Naive thymus-derived CD8-positive, alpha-beta T cell (primary cell): ENCODE data around the gene BARD1. TPM values are rescaled to one million over a fixed set of nuclear protein-coding genes. Genes with fewer than 3 reads are reported as not detected.
"Not testable (repeated sequence)": the region's sequence is repeated elsewhere in the genome, so short reads cannot be mapped to it uniquely, and the experiment has no call there.

Experiments used
- ATAC-seq, 2 donors: fragments of 150-1000 bp; cut with Tn5 transposase in 1 of 2; sonication (Bioruptor Pico), chemical (Tn5 transposase) in 1 of 2; 1 replicate in 1 of 2; 2 replicates in 1 of 2; pipeline ENCODE4 v1.10.0; 2021; ENCODE audit warnings: mild to moderate bottlenecking in 2 of 2, moderate library complexity in 2 of 2
- POLR2A ChIA-PET: fragments of 350-600 bp; sonication (Branson Sonifier 250); formaldehyde crosslinking; loops from one replicate; lab custom pipeline; 2021; ENCODE audit warnings: antibody characterized with exemption; lab: Charles Lee
- DNase-seq, 10 donors: peaks; one replicate each; pipeline versions ENCODE4 v3.0.0 to v3.0.0-alpha.2; 2020 to 2022
- H3K27ac Mint-ChIP-seq, 10 donors: one replicate each; pipeline ENCODE4 v1.8.0; 2020 to 2022; ENCODE audit warnings: mild to moderate bottlenecking in 10 of 10, mixed read lengths in 10 of 10, moderate library complexity in 4 of 10, inconsistent platforms in 1 of 10
- H3K27me3 Mint-ChIP-seq, 5 donors: one replicate each; pipeline ENCODE4 v1.8.0; 2021 to 2022; ENCODE audit warnings: mixed read lengths in 5 of 5
- H3K36me3 Mint-ChIP-seq, 3 donors: one replicate each; pipeline ENCODE4 v1.8.0; 2020 to 2022; ENCODE audit warnings: mixed read lengths in 3 of 3, mild to moderate bottlenecking in 2 of 3, inconsistent platforms in 1 of 3
- H3K4me1 Mint-ChIP-seq, 4 donors: one replicate each; pipeline ENCODE4 v1.8.0; 2021 to 2022; ENCODE audit warnings: mixed read lengths in 4 of 4
- H3K4me3 Mint-ChIP-seq, 10 donors: one replicate each; pipeline ENCODE4 v1.8.0; 2020 to 2022; ENCODE audit warnings: mild to moderate bottlenecking in 10 of 10, mixed read lengths in 10 of 10, moderate library complexity in 6 of 10, inconsistent platforms in 1 of 10
- H3K9me3 Mint-ChIP-seq, 9 donors: one replicate each; pipeline ENCODE4 v1.8.0; 2020 to 2022; ENCODE audit warnings: mixed read lengths in 9 of 9, mild to moderate bottlenecking in 3 of 9, inconsistent platforms in 1 of 9, moderate library complexity in 1 of 9
- polyA plus RNA-seq, 3 donors: library from polyadenylated mRNA; unstranded; fragments of 300-500 nt; fragmentation: Illumina TruSeq; gene quantifications; one replicate each; pipeline ENCODE4 v1.2.3, GENCODE V29; 2021
- total RNA-seq, 8 experiments: library from RNA in 2 of 8; stranded (reverse) in 2 of 8; gene quantifications; one replicate each; pipeline ENCODE4 v1.2.3 and lab custom pipeline; 2021 to 2026

BARD1 gene
- total and polyA plus RNA-seq, 5 experiments from 2014 or later, result 2.4 to 16.1 (median 5.8) TPM

DNA sequence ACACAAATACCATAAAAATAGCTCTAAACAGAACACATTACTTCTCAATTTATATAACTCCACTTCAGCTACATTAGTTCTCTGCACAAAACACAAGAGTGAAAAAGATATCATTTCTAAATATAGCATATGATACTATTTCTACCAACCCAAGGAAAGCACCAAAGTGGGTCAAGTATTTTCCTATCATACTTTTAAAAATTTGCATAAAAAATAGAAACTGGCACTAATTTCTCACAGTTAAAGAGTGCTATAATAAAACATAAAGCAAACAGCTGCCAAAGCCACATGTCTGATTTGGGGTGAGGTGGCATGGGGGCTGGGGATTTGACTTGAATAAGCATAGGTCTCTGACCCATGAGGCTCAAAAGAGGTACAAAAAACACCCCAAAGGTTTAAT is 61.5 kb downstream of the BARD1 start:
- Mint-ChIP-seq H3K9me3 (peaks cover 0 to 3% (median 0%) of the 10 kb centered on the region in 9 donors), H3K4me1 (peaks cover 0 to 3% (median under 1%) of the 10 kb centered on the region in 4 donors), H3K27ac (no peak overlapping the region), H3K36me3 (peaks cover 14 to 46% (median 41%) of the 10 kb centered on the region in 3 donors), H3K4me3 (no peak overlapping the region), H3K27me3 (no peaks in the 10 kb centered on the region)
- POLR2A ChIA-PET, result no interaction called here
- ATAC-seq (no peak), DNase-seq (no peak)

DNA sequence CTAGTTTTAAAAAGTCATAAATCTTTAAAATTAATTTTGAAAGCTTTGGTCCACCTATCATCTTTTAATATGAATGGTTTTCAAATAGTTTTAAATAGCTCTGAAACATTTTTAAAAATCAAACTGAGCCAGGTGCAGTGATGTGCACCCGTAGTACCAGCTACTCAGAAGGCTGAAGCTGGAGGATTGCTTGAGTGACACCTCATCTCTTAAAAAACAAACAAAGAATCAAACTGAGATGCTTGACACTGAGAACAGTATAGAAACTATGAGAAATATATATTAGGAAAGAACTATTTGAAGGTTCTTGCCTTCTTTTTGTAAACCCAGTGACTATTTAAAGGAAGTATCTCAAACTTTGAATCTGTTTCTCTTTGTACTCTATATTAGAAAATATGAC is 67.4 kb downstream of the BARD1 start:
- Mint-ChIP-seq H3K36me3 (peaks cover 10 to 49% (median 34%) of the 10 kb centered on the region in 3 donors), H3K27me3 (no peaks in the 10 kb centered on the region), H3K27ac (no peak overlapping the region), H3K9me3 (peaks cover 0 to 3% (median 0%) of the 10 kb centered on the region in 9 donors), H3K4me3 (no peak overlapping the region), H3K4me1 (peaks cover 0 to 6% (median 3%) of the 10 kb centered on the region in 4 donors)
- ATAC-seq (no peak), DNase-seq (no peak)
- POLR2A ChIA-PET, result no interaction called here

GRCh38 chr2:214740867-214741395 is 68.6 kb downstream of the BARD1 start:
- Mint-ChIP-seq H3K27ac (no peak overlapping the region), H3K4me1 (peaks cover 0 to 6% (median 3%) of the 10 kb centered on the region in 4 donors), H3K4me3 (no peak overlapping the region), H3K9me3 (no peaks in the 10 kb centered on the region), H3K36me3 (peaks cover 10 to 40% (median 29%) of the 10 kb centered on the region in 3 donors), H3K27me3 (no peaks in the 10 kb centered on the region)
- POLR2A ChIA-PET, result interaction anchor here (0.6 kb wide), 1 partner anchor 12 kb away, joined by 3 read pairs; no protein-coding TSS in a partner anchor
- ATAC-seq (no peak), DNase-seq (no peak)

- Mint-ChIP-seq H3K4me3 (no peak overlapping the region), H3K36me3 (peaks cover 5 to 14% (median 9%) of the 10 kb centered on the region in 3 donors), H3K4me1 (peaks cover 0 to 6% (median 3%) of the 10 kb centered on the region in 4 donors), H3K9me3 (no peaks in the 10 kb centered on the region), H3K27me3 (no peaks in the 10 kb centered on the region), H3K27ac (no peak overlapping the region)
- ATAC-seq (no peak), DNase-seq (no peak)
- POLR2A ChIA-PET, result no interaction called here
These were observed 72.3 kb downstream of the BARD1 start for GRCh38 chr2:214737188-214737587.

GRCh38 chr2:214730800-214731407 is 78.6 kb downstream of the BARD1 start:
- no peaks in the 10 kb centered on the region for H3K27me3 Mint-ChIP-seq
- ATAC-seq (no peak), DNase-seq (no peak)
- no peak overlapping the region for H3K27ac Mint-ChIP-seq
- no peak overlapping the region for H3K4me3 Mint-ChIP-seq
- no peaks in the 10 kb centered on the region for H3K9me3 Mint-ChIP-seq
- H3K4me1 Mint-ChIP-seq, result no peaks in the 10 kb centered on the region
- peaks cover 6 to 26% (median 25%) of the 10 kb centered on the region in 3 donors for H3K36me3 Mint-ChIP-seq
- POLR2A ChIA-PET, result interaction anchor here (0.7 kb wide), 1 partner anchor 554 kb away, joined by 3 read pairs; no protein-coding TSS in a partner anchor

GRCh38 chr2:214730248-214730647 is 79.2 kb downstream of the BARD1 start:
- Mint-ChIP-seq H3K27me3 (no peaks in the 10 kb centered on the region), H3K36me3 (peaks cover 6 to 29% (median 27%) of the 10 kb centered on the region in 3 donors), H3K4me3 (no peak overlapping the region), H3K27ac (no peak overlapping the region), H3K9me3 (no peaks in the 10 kb centered on the region), H3K4me1 (no peaks in the 10 kb centered on the region)
- ATAC-seq, result no peak
- DNase-seq, result no peak
- POLR2A ChIA-PET, result no interaction called here

DNA sequence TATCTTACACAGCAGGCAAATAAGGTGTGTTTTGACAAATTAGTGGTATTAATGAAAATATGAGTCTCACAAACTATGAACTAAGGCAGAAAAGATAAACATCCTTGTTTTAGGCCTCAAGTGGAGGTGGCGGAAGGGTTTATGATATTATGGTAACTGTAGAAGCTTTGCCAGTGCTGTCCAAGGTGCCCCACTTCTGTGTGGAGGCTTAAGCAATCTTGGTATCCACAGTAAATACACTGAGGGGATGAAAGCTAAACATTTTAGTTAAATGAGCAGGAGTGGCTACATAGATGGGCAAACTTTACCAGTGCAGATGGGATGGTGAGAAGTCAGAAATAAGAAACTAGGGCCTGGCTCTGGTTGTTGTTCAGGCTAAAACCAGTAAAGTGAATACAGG is 84.7 kb downstream of the BARD1 start:
- DNase-seq (no peak), ATAC-seq (no peak)
- Mint-ChIP-seq H3K9me3 (peaks cover 0 to 20% (median 6%) of the 10 kb centered on the region in 9 donors), H3K27ac (no peak overlapping the region), H3K4me1 (no peaks in the 10 kb centered on the region), H3K36me3 (peaks cover 12 to 40% (median 24%) of the 10 kb centered on the region in 3 donors), H3K4me3 (no peak overlapping the region), H3K27me3 (no peaks in the 10 kb centered on the region)
- POLR2A ChIA-PET, result no interaction called here

GRCh38 chr2:214717837-214718236 is 91.6 kb downstream of the BARD1 start:
- ATAC-seq, H3K4me3 Mint-ChIP-seq, H3K27ac Mint-ChIP-seq, H3K27me3 Mint-ChIP-seq, H3K4me1 Mint-ChIP-seq, POLR2A ChIA-PET, DNase-seq: not testable (repeated sequence)
- H3K9me3 Mint-ChIP-seq, result peaks cover 0 to 20% (median 7%) of the 10 kb centered on the region in 9 donors
- H3K36me3 Mint-ChIP-seq, result peaks cover 5 to 27% (median 6%) of the 10 kb centered on the region in 3 donors

DNA sequence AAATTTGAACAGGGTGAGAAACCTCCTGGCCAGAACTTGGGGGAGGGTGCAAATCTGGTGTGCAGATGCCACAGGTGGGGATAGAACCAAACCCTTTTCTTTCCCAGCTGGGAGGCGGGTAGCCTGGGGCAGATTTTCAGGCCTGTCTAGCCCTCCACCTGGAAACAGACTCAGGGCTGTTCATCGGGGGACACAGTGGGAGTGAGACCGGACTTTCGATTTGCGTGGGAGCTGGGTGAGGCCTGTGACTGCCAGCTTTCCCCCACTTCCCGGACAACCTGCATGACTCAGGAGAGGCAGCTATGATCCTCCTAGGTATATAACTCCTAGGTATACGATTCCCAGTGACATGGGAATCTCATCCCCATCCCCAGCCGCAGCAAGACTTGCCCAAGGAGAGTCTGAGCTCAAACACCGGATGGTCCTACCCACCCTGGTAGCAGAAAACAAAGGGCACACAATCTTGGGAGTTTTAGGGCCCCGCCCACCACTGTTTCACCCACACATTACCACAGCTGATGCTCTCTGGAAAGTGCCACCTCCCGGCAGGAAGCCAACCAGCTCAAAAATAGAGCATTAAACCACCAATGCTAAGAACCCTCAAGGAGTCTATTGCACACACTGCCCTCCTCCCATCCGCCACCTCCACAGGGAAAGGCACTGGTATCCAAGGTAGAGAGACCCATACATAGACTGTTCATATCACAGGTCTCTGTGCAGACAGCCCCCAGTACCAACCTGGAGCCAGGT is 92.5 kb downstream of the BARD1 start:
- Mint-ChIP-seq H3K27ac (no peak overlapping the region), H3K36me3 (peaks cover 5 to 26% (median 6%) of the 10 kb centered on the region in 3 donors), H3K9me3 (peaks cover 0 to 19% (median 7%) of the 10 kb centered on the region in 9 donors), H3K4me1 (peaks cover 2 to 6% (median 4%) of the 10 kb centered on the region in 4 donors), H3K4me3 (no peak overlapping the region), H3K27me3 (no peaks in the 10 kb centered on the region)
- ATAC-seq (no peak), DNase-seq (no peak)
- POLR2A ChIA-PET, result no interaction called here

DNA sequence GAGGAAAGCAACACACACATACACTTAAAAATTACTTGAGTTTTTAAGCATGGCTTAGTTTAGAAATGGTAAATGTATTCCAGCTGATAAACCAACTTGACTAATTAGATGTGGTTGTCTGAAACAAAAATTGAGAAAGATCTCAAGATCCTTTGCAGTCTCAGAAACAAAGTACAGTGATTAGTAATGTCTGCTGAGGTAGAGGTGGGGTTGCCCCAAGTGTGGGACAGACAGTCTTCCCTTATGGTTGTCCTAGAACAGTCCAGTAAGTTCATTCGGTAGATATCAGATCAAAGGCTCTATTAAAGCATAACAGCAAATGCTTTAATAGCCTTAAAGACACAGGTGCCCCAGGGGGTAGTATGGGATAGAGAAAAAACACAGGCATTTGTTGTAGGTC is 94.5 kb downstream of the BARD1 start:
- Mint-ChIP-seq H3K4me1 (peaks cover 2 to 7% (median 6%) of the 10 kb centered on the region in 4 donors), H3K4me3 (no peak overlapping the region), H3K36me3 (peaks cover 0 to 19% (median 3%) of the 10 kb centered on the region in 3 donors), H3K27me3 (no peaks in the 10 kb centered on the region), H3K27ac (no peak overlapping the region), H3K9me3 (peaks cover 0 to 5% (median 0%) of the 10 kb centered on the region in 9 donors)
- ATAC-seq (no peak), DNase-seq (no peak)
- POLR2A ChIA-PET, result no interaction called here

DNA sequence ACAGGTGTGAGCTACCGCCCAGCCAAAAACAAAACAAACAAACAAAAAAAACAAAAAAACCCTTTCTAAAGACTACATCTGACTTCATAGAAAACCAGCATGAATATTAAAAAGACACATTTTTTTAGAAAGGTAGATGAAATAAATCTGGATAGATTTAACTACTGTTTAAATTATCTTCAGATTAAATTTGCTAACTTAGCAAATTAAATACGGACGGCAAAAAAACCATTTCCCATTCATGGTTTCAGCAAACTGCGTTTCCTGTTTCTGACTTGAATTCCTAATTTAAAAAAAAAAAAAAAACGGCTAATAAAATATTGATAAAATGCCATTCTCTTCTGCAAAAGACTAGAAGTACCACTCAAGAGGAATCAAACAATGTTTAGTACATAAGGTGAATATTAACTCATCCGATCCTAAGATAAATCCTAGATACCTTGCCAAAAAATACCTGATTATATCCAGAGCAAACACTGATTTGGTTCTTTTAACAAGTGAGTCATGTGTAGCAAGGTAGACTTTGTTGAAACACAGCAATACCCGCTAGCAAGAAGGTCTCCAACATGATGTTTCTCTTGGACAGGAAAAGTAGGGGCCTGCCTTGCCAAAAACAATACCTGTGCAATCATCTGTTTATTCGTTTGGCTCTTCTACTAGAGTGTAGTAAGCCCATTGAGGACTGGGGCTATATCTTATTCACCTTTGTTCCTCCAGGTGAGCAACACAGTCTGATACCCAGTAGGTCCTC is 96.2 kb downstream of the BARD1 start:
- no peak for DNase-seq
- Mint-ChIP-seq H3K27ac (no peak overlapping the region), H3K4me1 (peaks cover 2 to 7% (median 6%) of the 10 kb centered on the region in 4 donors), H3K9me3 (peaks cover 0 to 2% (median 0%) of the 10 kb centered on the region in 9 donors), H3K36me3 (peaks cover 0 to 10% (median 3%) of the 10 kb centered on the region in 3 donors), H3K4me3 (no peak overlapping the region), H3K27me3 (no peaks in the 10 kb centered on the region)
- POLR2A ChIA-PET, result no interaction called here
- no peak for ATAC-seq

DNA sequence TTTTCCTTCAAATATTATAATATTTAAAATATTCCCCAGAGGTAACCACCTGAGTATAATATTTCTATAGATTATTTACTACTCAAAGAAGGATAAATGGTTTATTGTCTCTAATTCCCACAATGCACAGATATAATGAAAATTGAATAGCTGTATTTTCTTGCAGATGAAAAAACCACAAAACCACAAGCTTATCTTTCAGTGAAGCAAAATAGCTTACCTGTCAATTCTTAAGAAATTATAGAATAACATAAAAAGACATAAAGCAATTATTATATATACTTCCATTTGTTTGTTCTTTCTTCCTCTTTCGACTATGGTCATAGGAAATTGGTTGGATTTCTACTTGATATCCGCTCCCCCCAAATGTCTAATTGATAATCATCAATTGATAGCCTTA is 98.8 kb downstream of the BARD1 start:
- POLR2A ChIA-PET, result no interaction called here
- H3K4me1 Mint-ChIP-seq, result peaks cover 0 to 2% (median 1%) of the 10 kb centered on the region in 4 donors
- DNase-seq, result no peak
- ATAC-seq, result no peak
- H3K27me3 Mint-ChIP-seq, result no peaks in the 10 kb centered on the region
- H3K4me3 Mint-ChIP-seq, result no peak overlapping the region
- no peak overlapping the region for H3K27ac Mint-ChIP-seq
- no peaks in the 10 kb centered on the region for H3K9me3 Mint-ChIP-seq
- H3K36me3 Mint-ChIP-seq, result no peaks in the 10 kb centered on the region
